CD4-positive, alpha-beta memory T cell (primary cell): ENCODE data around the gene EGR2. TPM values are rescaled to one million over a fixed set of nuclear protein-coding genes. Genes with fewer than 3 reads are reported as not detected.

Source experiments
- CTCF ChIA-PET: fragments of 350-600 bp; sonication (Branson Sonifier 250); formaldehyde crosslinking; loops from one replicate; lab custom pipeline; 2021; ENCODE audit warnings: inconsistent platforms; ENCODE audit not compliant: partially characterized antibody; lab: Charles Lee
- POLR2A ChIA-PET: fragments of 350-600 bp; sonication (Branson Sonifier 250); formaldehyde crosslinking; loops from one replicate; lab custom pipeline; 2021; ENCODE audit not compliant: partially characterized antibody; lab: Charles Lee
- DNase-seq, 5 donors: peaks; one replicate each; pipeline versions ENCODE4 v3.0.0 to v3.0.0-alpha.2; 2020 to 2022; ENCODE audit warnings: mixed read lengths in 1 of 5
- H3K27ac ChIP-seq: one replicate; pipeline ENCODE4 v1.7.0; 2013; ENCODE audit warnings: low read depth, low read length
- H3K27me3 ChIP-seq: 2 replicates; pipeline ENCODE4 v1.7.0; 2013; ENCODE audit warnings: mild to moderate bottlenecking, low read length, moderate library complexity; ENCODE audit not compliant: insufficient read depth
- H3K36me3 ChIP-seq: 2 replicates; pipeline ENCODE4 v1.7.0; 2013; ENCODE audit warnings: mild to moderate bottlenecking, low read length, moderate library complexity; ENCODE audit not compliant: insufficient read depth
- H3K4me1 ChIP-seq: 2 replicates; pipeline ENCODE4 v1.7.0; 2013; ENCODE audit warnings: mild to moderate bottlenecking, low read length, moderate library complexity; ENCODE audit not compliant: insufficient read depth
- H3K4me3 ChIP-seq, 2 donors: one replicate each; pipeline ENCODE4 v1.7.0; 2013; ENCODE audit warnings: low read length in 2 of 2, mild to moderate bottlenecking in 1 of 2
- H3K9me3 ChIP-seq, 2 donors: one replicate each; pipeline ENCODE4 v1.7.0; 2013; ENCODE audit warnings: low read length in 2 of 2, control low read depth in 1 of 2; ENCODE audit not compliant: control insufficient read depth in 1 of 2
- H3K27ac Mint-ChIP-seq, 7 donors: one replicate each; pipeline ENCODE4 v1.8.0; 2020 to 2021; ENCODE audit warnings: mixed read lengths in 7 of 7, mild to moderate bottlenecking in 6 of 7, inconsistent platforms in 3 of 7, moderate library complexity in 3 of 7
- H3K27me3 Mint-ChIP-seq, 2 donors: one replicate each; pipeline ENCODE4 v1.8.0; 2020 to 2021; ENCODE audit warnings: mixed read lengths in 2 of 2
- H3K36me3 Mint-ChIP-seq, 2 donors: one replicate each; pipeline ENCODE4 v1.8.0; 2020 to 2021; ENCODE audit warnings: mixed read lengths in 2 of 2, inconsistent platforms in 1 of 2, mild to moderate bottlenecking in 1 of 2
- H3K4me1 Mint-ChIP-seq, 4 donors: one replicate each; pipeline ENCODE4 v1.8.0; 2020 to 2021; ENCODE audit warnings: mixed read lengths in 4 of 4, mild to moderate bottlenecking in 1 of 4
- H3K4me3 Mint-ChIP-seq, 8 donors: one replicate each; pipeline ENCODE4 v1.8.0; 2020 to 2021; ENCODE audit warnings: mixed read lengths in 8 of 8, mild to moderate bottlenecking in 7 of 8, moderate library complexity in 6 of 8, inconsistent platforms in 3 of 8
- H3K9me3 Mint-ChIP-seq, 8 donors: one replicate each; pipeline ENCODE4 v1.8.0; 2020 to 2021; ENCODE audit warnings: mixed read lengths in 8 of 8, mild to moderate bottlenecking in 5 of 8, inconsistent platforms in 3 of 8, moderate library complexity in 1 of 8
- intact Hi-C: fragments of 100-400 bp; cut with micrococcal nuclease; formaldehyde crosslinking; loops from one replicate; pipeline ENCODE4 v1.15.1; 2023
- polyA plus RNA-seq, 2 donors: library from polyadenylated mRNA; unstranded; fragments of 300-500 nt; fragmentation: Illumina TruSeq; gene quantifications; one replicate each; pipeline ENCODE4 v1.2.3, GENCODE V29; 2021
- total RNA-seq, 2 experiments: library from RNA; stranded (reverse); gene quantifications; one replicate each; pipeline ENCODE4 v1.2.3, GENCODE V29; 2021

The EGR2 gene
- total and polyA plus RNA-seq, 4 experiments from 2014 or later: 0.22 to 2.2 (median 2.0) TPM; not detected in 1

- Histone ChIP-seq H3K27ac (no peak overlapping the region), H3K4me1 (peaks cover 41% of the 10 kb centered on the region), H3K36me3 (no peaks in the 10 kb centered on the region), H3K27me3 (no peaks in the 10 kb centered on the region), H3K4me3 (no peak overlapping the region), H3K9me3 (no peaks in the 10 kb centered on the region)
- no peak for DNase-seq
- peak overlapping the region; percentile 77 to 96 (median 91) for H3K4me3 Mint-ChIP-seq
- ChIA-PET POLR2A (interaction anchor here (2.9 to 6.7 kb wide), 4 partner anchors 10 to 169 kb away, joined by 26 to 109 read pairs (median 31); partner anchors contain the start of gene EGR2), CTCF (interaction anchor here (0.8 to 4.5 kb wide), 5 partner anchors 12 to 196 kb away, joined by 3 to 43 read pairs (median 3); partner anchors contain the start of gene EGR2)
- H3K4me1 Mint-ChIP-seq: peaks cover 27 to 55% (median 39%) of the 10 kb centered on the region in 4 donors
- peak overlapping the region; percentile 47 to 96 (median 75) for H3K27ac Mint-ChIP-seq
- intact Hi-C loops: no loop called here
- H3K27me3 Mint-ChIP-seq: no peaks in the 10 kb centered on the region
- no peaks in the 10 kb centered on the region for H3K9me3 Mint-ChIP-seq
- H3K36me3 Mint-ChIP-seq: peaks cover 13 to 25% of the 10 kb centered on the region in 2 donors
Observed at GRCh38 chr10:62806251-62806650, 9.9 kb downstream of the EGR2 start.

GRCh38 chr10:62805231-62806099 lies 10.7 kb downstream of the EGR2 start:
- intact Hi-C loops: no loop called here
- H3K4me1 Mint-ChIP-seq: peaks cover 22 to 47% (median 35%) of the 10 kb centered on the region in 4 donors
- Histone ChIP-seq H3K9me3 (no peaks in the 10 kb centered on the region), H3K4me1 (peaks cover 35% of the 10 kb centered on the region), H3K36me3 (no peaks in the 10 kb centered on the region), H3K27ac (peak overlapping the region; percentile 83), H3K27me3 (no peaks in the 10 kb centered on the region), H3K4me3 (peak overlapping the region; percentile 60 to 88)
- no peak for DNase-seq
- ChIA-PET CTCF (interaction anchor here (0.9 to 4.5 kb wide), 6 partner anchors 11 to 168 kb away, joined by 3 to 45 read pairs (median 8); partner anchors contain the start of gene EGR2), POLR2A (interaction anchor here (0.7 to 6.7 kb wide), 12 partner anchors 11 to 904 kb away, joined by 3 to 109 read pairs (median 6); partner anchors contain the start of genes ARID5B, EGR2 and NRBF2)
- no peaks in the 10 kb centered on the region for H3K27me3 Mint-ChIP-seq
- H3K4me3 Mint-ChIP-seq: peak overlapping the region; percentile 89 to 96 (median 91)
- no peaks in the 10 kb centered on the region for H3K9me3 Mint-ChIP-seq
- H3K36me3 Mint-ChIP-seq: peaks cover 13 to 25% of the 10 kb centered on the region in 2 donors
- peak overlapping the region; percentile 73 to 96 (median 91) for H3K27ac Mint-ChIP-seq

GRCh38 chr10:62804356-62805230 lies 11.6 kb downstream of the EGR2 start, which contains the start of gene ADO:
Gene ADO, plus strand, starts transcription at chr10:62804720. Its CDS starts 340 bp downstream, at chr10:62805060.
- intact Hi-C loops: loop anchor here (1.0 kb wide), 6 partner anchors 12 to 861 kb away; partner anchors contain the start of genes EGR2 and NRBF2
- peak within 1 kb of the TSS; percentile 96 to 100 (median 99) for H3K27ac Mint-ChIP-seq

GRCh38 chr10:62803724-62804355 lies 12.3 kb downstream of the EGR2 start:
- Mint-ChIP-seq H3K9me3 (no peaks in the 10 kb centered on the region), H3K4me3 (peak overlapping the region; percentile 91 to 99 (median 94)), H3K36me3 (peaks cover 13 to 24% of the 10 kb centered on the region in 2 donors), H3K27ac (peak overlapping the region; percentile 96 to 100 (median 99)), H3K27me3 (peaks cover 0 to 4% of the 10 kb centered on the region in 2 donors), H3K4me1 (peaks cover 22 to 44% (median 33%) of the 10 kb centered on the region in 4 donors)
- peak overlapping the region; percentile 83 for H3K27ac ChIP-seq
- ChIA-PET POLR2A (interaction anchor here (0.5 to 6.7 kb wide), 14 partner anchors 13 to 902 kb away, joined by 3 to 109 read pairs (median 4); partner anchors contain the start of genes ARID5B, EGR2 and NRBF2), CTCF (interaction anchor here (1.0 to 4.0 kb wide), 7 partner anchors 13 to 353 kb away, joined by 3 to 45 read pairs (median 7); partner anchors contain the start of gene EGR2)
- intact Hi-C loops: loop anchor here (1.0 kb wide), 6 partner anchors 12 to 861 kb away; partner anchors contain the start of genes EGR2 and NRBF2
- no peaks in the 10 kb centered on the region for H3K36me3 ChIP-seq
- peak overlapping the region; percentile 55 to 88 for H3K4me3 ChIP-seq
- H3K4me1 ChIP-seq: peaks cover 34% of the 10 kb centered on the region
- no peaks in the 10 kb centered on the region for H3K27me3 ChIP-seq
- no peak for DNase-seq
- H3K9me3 ChIP-seq: no peaks in the 10 kb centered on the region

More at GRCh38 chr10:62804356-62805230, 11.6 kb downstream of the EGR2 start, which contains the start of gene ADO:
- CTCF ChIA-PET: interaction anchor here (0.6 to 4.0 kb wide), 7 partner anchors 12 to 353 kb away, joined by 3 to 45 read pairs (median 7); partner anchors contain the start of gene EGR2
- H3K27me3 Mint-ChIP-seq: no peaks in the 10 kb centered on the region
- Histone ChIP-seq H3K27me3 (no peaks in the 10 kb centered on the region), H3K27ac (peak within 1 kb of the TSS; percentile 83), H3K36me3 (no peaks in the 10 kb centered on the region), H3K4me3 (peak within 1 kb of the TSS; percentile 60 to 88), H3K9me3 (no peaks in the 10 kb centered on the region), H3K4me1 (peaks cover 35% of the 10 kb centered on the region)
- POLR2A ChIA-PET: interaction anchor here (0.5 to 6.7 kb wide), 15 partner anchors 12 to 903 kb away, joined by 3 to 109 read pairs (median 3); partner anchors contain the start of genes ARID5B, EGR2 and NRBF2
- H3K4me1 Mint-ChIP-seq: peaks cover 22 to 45% (median 33%) of the 10 kb centered on the region in 4 donors
- H3K4me3 Mint-ChIP-seq: peak within 1 kb of the TSS; percentile 91 to 99 (median 96)
- peaks cover 13 to 25% of the 10 kb centered on the region in 2 donors for H3K36me3 Mint-ChIP-seq
- no peaks in the 10 kb centered on the region for H3K9me3 Mint-ChIP-seq
- DNase-seq: peak; percentile 80 to 86 (median 83)

GRCh38 chr10:62801871-62802270 lies 14.3 kb downstream of the EGR2 start:
- peaks cover 2 to 8% of the 10 kb centered on the region in 2 donors for H3K27me3 Mint-ChIP-seq
- H3K4me3 Mint-ChIP-seq: no peak overlapping the region
- H3K36me3 Mint-ChIP-seq: peaks cover 6 to 14% of the 10 kb centered on the region in 2 donors
- intact Hi-C loops: no loop called here
- ChIA-PET CTCF (interaction anchor here (1.0 to 4.0 kb wide), 5 partner anchors 10 to 165 kb away, joined by 3 to 45 read pairs (median 4); partner anchors contain the start of gene EGR2), POLR2A (interaction anchor here (1.0 to 6.7 kb wide), 2 partner anchors 15 to 65 kb away, joined by 3 to 109 read pairs; partner anchors contain the start of gene EGR2)
- H3K4me1 Mint-ChIP-seq: peaks cover 14 to 24% (median 18%) of the 10 kb centered on the region in 4 donors
- peaks cover 7% of the 10 kb centered on the region for H3K27me3 ChIP-seq
- no peak overlapping the region for H3K4me3 ChIP-seq
- H3K9me3 ChIP-seq: no peaks in the 10 kb centered on the region
- H3K9me3 Mint-ChIP-seq: no peaks in the 10 kb centered on the region
- no peak overlapping the region for H3K27ac Mint-ChIP-seq
- peaks cover 15% of the 10 kb centered on the region for H3K4me1 ChIP-seq
- no peak for DNase-seq
- no peaks in the 10 kb centered on the region for H3K36me3 ChIP-seq
- no peak overlapping the region for H3K27ac ChIP-seq
